Measurements from ENCODE around the gene TFPI. TPM values are rescaled to one million over a fixed set of nuclear protein-coding genes. Genes with fewer than 3 reads are reported as not detected.

The TFPI gene
- total RNA-seq, 3 donors from 2014 or later, result 16.3 to 46.7 (median 31.5) TPM

DNA sequence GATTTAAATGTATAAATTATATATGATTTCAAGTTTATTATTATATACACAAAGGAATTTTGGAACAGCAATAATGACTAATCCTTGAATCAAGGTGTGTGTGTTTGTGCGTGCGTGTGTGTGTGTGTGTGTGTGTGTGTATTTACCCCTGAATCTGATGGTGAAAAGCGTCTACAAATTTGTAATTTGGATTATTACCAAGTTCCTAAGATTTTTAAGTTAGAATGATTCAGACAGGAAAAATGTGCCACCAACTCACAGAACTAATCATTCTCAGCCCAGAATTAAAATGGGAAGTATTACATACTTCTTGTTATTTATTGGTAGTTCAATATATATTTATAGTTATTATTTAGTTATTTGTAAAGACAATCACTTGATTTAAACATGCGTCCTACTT is 118.5 kb downstream of the TFPI start:
- H3K4me1 ChIP-seq (ENCODE audit: low read depth), result no peaks in the 10 kb centered on the region
- no peak for TF ChIP-seq CTCF (IDR thresholded peaks at IDR 0.05)
- H3K9me3 ChIP-seq, result no peaks in the 10 kb centered on the region
- ATAC-seq, result no peak
- DNase-seq, result no peak
- no peaks in the 10 kb centered on the region for H3K36me3 ChIP-seq (ENCODE audit: low read depth)
- H3K4me3 ChIP-seq, result no peak overlapping the region
- intact Hi-C loops (cut with DNase I, micrococcal nuclease), result no loop called here

DNA sequence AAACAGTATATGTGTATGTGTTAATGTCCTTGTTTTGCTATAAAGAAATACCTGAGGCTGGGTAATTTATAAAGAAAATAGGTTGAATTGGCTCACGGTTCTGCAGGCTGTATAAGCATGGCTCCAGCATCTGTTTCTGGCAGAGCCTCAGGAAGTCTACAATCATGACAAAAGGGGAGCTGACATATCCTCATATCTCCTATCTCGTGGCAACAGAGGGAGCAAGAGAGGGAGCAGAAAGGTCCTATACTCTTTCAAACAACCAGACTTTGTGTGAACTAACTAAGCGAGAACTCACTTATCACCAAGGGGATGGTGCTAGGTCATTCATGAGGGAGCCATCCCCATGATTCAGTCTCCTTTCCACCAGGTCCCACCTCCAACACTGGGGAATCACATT is 119.2 kb downstream of the TFPI start:
- H3K36me3 ChIP-seq (ENCODE audit: low read depth), result no peaks in the 10 kb centered on the region
- DNase-seq (no peak), ATAC-seq (no peak)
- H3K4me1 ChIP-seq (ENCODE audit: low read depth), result no peaks in the 10 kb centered on the region
- H3K9me3 ChIP-seq, result no peaks in the 10 kb centered on the region
- no peak for TF ChIP-seq CTCF (IDR thresholded peaks at IDR 0.05)
- H3K4me3 ChIP-seq, result no peak overlapping the region
- intact Hi-C loops (cut with DNase I, micrococcal nuclease), result no loop called here

- no peak for TF ChIP-seq CTCF (IDR thresholded peaks at IDR 0.05)
- Histone ChIP-seq H3K36me3 (ENCODE audit: low read depth) (no peaks in the 10 kb centered on the region), H3K9me3 (no peaks in the 10 kb centered on the region), H3K4me1 (ENCODE audit: low read depth) (no peaks in the 10 kb centered on the region), H3K4me3 (no peak overlapping the region)
- ATAC-seq, result no peak
- DNase-seq, result no peak
- intact Hi-C loops (cut with DNase I, micrococcal nuclease), result no loop called here
These were observed 119.9 kb downstream of the TFPI start for GRCh38 chr2:187434342-187434785.

- ATAC-seq (no peak), DNase-seq (no peak)
- no peak for TF ChIP-seq CTCF (IDR thresholded peaks at IDR 0.05)
- Histone ChIP-seq H3K9me3 (no peaks in the 10 kb centered on the region), H3K4me3 (no peak overlapping the region), H3K36me3 (ENCODE audit: low read depth) (no peaks in the 10 kb centered on the region), H3K4me1 (ENCODE audit: low read depth) (no peaks in the 10 kb centered on the region)
- intact Hi-C loops (cut with DNase I, micrococcal nuclease), result no loop called here
These were observed 122.3 kb downstream of the TFPI start for GRCh38 chr2:187431911-187432310.

- no peaks in the 10 kb centered on the region for H3K9me3 ChIP-seq
- no peaks in the 10 kb centered on the region for H3K4me1 ChIP-seq (ENCODE audit: low read depth)
- ATAC-seq, result no peak
- TF ChIP-seq CTCF (IDR thresholded peaks at IDR 0.05), result no peak
- H3K36me3 ChIP-seq (ENCODE audit: low read depth), result no peaks in the 10 kb centered on the region
- DNase-seq, result no peak
- H3K4me3 ChIP-seq, result no peak overlapping the region
- intact Hi-C loops (cut with DNase I, micrococcal nuclease), result no loop called here
These were observed 124.2 kb downstream of the TFPI start for GRCh38 chr2:187429989-187430388.

DNA sequence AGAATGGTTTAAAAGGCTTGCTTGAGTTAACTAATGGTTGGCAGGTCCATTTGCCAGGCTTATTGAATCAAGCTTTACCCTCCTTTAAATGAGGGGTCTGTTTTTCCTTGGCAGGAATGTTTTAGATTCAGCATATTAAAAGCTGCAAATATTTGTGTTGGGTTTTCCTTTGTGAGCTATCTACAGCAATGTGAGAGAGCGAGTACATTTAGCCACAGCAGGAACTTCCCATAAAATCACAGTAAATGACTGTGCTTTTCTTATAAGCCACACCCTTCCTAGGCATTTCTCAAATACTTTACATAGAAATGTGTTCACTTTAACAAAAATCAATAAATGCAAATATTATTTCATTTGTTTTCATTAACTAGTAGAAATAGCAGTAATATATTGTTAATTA is 130.1 kb downstream of the TFPI start:
- no peaks in the 10 kb centered on the region for H3K4me1 ChIP-seq (ENCODE audit: low read depth)
- no peaks in the 10 kb centered on the region for H3K9me3 ChIP-seq
- ATAC-seq (no peak), DNase-seq (no peak)
- no peaks in the 10 kb centered on the region for H3K36me3 ChIP-seq (ENCODE audit: low read depth)
- no peak overlapping the region for H3K4me3 ChIP-seq
- no peak for TF ChIP-seq CTCF (IDR thresholded peaks at IDR 0.05)
- intact Hi-C loops (cut with DNase I, micrococcal nuclease), result no loop called here

Data from mucosa of descending colon (tissue), 3 donors.